Measurements from ENCODE around the gene NAA40. TPM values are rescaled to one million over a fixed set of nuclear protein-coding genes. Genes with fewer than 3 reads are reported as not detected.
A peak's percentile ranks its signal among the peaks of the same experiment; 100 is the strongest.

NAA40 gene
- total and polyA plus RNA-seq, 2 experiments from 2014 or later: 10.1 to 24.6 TPM

DNA sequence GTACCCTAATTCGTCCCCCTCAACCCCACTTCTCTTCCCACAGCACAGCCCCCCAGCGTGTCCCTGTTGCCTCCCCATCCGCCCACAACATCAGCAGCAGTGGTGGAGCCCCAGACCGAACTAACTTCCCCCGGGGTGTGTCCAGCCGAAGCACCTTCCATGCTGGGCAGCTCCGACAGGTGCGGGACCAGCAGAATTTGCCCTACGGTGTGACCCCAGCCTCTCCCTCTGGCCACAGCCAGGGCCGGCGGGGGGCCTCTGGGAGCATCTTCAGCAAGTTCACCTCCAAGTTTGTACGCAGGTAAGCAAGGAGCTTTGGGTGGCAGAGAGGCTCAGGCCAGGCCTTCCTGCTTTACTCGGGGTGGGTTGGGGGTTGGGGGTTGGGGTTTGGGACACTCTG is 34.1 kb upstream of the NAA40 start:
- H3K4me1 Mint-ChIP-seq: peaks cover 44% of the 10 kb centered on the region
- H3K4me2 ChIP-seq: no peak overlapping the region
- H3K36me3 Mint-ChIP-seq (ENCODE audit: low read depth): peaks cover 56% of the 10 kb centered on the region
- H3K4me1 ChIP-seq (ENCODE audit: insufficient read depth): peaks cover 38% of the 10 kb centered on the region
- TF ChIP-seq EZH2 (IDR thresholded peaks at IDR 0.05; ENCODE audit: low read depth, unreplicated experiment): no peak
- no peak for TF ChIP-seq ZNF331 (CRISPR knock-in tag; IDR thresholded peaks at IDR 0.05; ENCODE audit: low read depth)
- TF ChIP-seq NANOG (IDR thresholded peaks at IDR 0.05; ENCODE audit: borderline replicate concordance): no peak
- TF ChIP-seq POLR2AphosphoS5 (IDR thresholded peaks at IDR 0.05; ENCODE audit: low read depth): no peak
- TF ChIP-seq, protein P1, sequence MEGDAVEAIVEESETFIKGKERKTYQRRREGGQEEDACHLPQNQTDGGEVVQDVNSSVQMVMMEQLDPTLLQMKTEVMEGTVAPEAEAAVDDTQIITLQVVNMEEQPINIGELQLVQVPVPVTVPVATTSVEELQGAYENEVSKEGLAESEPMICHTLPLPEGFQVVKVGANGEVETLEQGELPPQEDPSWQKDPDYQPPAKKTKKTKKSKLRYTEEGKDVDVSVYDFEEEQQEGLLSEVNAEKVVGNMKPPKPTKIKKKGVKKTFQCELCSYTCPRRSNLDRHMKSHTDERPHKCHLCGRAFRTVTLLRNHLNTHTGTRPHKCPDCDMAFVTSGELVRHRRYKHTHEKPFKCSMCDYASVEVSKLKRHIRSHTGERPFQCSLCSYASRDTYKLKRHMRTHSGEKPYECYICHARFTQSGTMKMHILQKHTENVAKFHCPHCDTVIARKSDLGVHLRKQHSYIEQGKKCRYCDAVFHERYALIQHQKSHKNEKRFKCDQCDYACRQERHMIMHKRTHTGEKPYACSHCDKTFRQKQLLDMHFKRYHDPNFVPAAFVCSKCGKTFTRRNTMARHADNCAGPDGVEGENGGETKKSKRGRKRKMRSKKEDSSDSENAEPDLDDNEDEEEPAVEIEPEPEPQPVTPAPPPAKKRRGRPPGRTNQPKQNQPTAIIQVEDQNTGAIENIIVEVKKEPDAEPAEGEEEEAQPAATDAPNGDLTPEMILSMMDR (conservative IDR thresholded peaks at IDR 0.05; ENCODE audit: low read depth in 2 of 2): no peak
- TF ChIP-seq ZNF114 (CRISPR knock-in tag; IDR thresholded peaks at IDR 0.05): no peak
- TF ChIP-seq, protein P2, sequence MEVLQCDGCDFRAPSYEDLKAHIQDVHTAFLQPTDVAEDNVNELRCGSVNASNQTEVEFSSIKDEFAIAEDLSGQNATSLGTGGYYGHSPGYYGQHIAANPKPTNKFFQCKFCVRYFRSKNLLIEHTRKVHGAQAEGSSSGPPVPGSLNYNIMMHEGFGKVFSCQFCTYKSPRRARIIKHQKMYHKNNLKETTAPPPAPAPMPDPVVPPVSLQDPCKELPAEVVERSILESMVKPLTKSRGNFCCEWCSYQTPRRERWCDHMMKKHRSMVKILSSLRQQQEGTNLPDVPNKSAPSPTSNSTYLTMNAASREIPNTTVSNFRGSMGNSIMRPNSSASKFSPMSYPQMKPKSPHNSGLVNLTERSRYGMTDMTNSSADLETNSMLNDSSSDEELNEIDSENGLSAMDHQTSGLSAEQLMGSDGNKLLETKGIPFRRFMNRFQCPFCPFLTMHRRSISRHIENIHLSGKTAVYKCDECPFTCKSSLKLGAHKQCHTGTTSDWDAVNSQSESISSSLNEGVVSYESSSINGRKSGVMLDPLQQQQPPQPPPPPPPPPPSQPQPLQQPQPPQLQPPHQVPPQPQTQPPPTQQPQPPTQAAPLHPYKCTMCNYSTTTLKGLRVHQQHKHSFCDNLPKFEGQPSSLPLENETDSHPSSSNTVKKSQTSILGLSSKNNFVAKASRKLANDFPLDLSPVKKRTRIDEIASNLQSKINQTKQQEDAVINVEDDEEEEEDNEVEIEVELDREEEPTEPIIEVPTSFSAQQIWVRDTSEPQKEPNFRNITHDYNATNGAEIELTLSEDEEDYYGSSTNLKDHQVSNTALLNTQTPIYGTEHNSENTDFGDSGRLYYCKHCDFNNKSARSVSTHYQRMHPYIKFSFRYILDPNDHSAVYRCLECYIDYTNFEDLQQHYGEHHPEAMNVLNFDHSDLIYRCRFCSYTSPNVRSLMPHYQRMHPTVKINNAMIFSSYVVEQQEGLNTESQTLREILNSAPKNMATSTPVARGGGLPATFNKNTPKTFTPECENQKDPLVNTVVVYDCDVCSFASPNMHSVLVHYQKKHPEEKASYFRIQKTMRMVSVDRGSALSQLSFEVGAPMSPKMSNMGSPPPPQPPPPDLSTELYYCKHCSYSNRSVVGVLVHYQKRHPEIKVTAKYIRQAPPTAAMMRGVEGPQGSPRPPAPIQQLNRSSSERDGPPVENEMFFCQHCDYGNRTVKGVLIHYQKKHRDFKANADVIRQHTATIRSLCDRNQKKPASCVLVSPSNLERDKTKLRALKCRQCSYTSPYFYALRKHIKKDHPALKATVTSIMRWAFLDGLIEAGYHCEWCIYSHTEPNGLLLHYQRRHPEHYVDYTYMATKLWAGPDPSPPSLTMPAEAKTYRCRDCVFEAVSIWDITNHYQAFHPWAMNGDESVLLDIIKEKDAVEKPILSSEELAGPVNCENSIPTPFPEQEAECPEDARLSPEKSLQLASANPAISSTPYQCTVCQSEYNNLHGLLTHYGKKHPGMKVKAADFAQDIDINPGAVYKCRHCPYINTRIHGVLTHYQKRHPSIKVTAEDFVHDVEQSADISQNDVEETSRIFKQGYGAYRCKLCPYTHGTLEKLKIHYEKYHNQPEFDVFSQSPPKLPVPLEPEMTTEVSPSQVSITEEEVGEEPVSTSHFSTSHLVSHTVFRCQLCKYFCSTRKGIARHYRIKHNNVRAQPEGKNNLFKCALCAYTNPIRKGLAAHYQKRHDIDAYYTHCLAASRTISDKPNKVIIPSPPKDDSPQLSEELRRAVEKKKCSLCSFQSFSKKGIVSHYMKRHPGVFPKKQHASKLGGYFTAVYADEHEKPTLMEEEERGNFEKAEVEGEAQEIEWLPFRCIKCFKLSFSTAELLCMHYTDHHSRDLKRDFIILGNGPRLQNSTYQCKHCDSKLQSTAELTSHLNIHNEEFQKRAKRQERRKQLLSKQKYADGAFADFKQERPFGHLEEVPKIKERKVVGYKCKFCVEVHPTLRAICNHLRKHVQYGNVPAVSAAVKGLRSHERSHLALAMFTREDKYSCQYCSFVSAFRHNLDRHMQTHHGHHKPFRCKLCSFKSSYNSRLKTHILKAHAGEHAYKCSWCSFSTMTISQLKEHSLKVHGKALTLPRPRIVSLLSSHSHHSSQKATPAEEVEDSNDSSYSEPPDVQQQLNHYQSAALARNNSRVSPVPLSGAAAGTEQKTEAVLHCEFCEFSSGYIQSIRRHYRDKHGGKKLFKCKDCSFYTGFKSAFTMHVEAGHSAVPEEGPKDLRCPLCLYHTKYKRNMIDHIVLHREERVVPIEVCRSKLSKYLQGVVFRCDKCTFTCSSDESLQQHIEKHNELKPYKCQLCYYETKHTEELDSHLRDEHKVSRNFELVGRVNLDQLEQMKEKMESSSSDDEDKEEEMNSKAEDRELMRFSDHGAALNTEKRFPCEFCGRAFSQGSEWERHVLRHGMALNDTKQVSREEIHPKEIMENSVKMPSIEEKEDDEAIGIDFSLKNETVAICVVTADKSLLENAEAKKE (CRISPR knock-in tag; IDR thresholded peaks at IDR 0.05): no peak
- no peak for TF ChIP-seq STAT1 (IDR thresholded peaks at IDR 0.05; ENCODE audit: unreplicated experiment)
- no peak for TF ChIP-seq JUNB (IDR thresholded peaks at IDR 0.05; ENCODE audit: unreplicated experiment)
- TF ChIP-seq, protein P3, sequence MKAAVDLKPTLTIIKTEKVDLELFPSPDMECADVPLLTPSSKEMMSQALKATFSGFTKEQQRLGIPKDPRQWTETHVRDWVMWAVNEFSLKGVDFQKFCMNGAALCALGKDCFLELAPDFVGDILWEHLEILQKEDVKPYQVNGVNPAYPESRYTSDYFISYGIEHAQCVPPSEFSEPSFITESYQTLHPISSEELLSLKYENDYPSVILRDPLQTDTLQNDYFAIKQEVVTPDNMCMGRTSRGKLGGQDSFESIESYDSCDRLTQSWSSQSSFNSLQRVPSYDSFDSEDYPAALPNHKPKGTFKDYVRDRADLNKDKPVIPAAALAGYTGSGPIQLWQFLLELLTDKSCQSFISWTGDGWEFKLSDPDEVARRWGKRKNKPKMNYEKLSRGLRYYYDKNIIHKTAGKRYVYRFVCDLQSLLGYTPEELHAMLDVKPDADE (IDR thresholded peaks at IDR 0.05): no peak
- no peak for TF ChIP-seq EZH2phosphoT487 (IDR thresholded peaks at IDR 0.05; ENCODE audit: unreplicated experiment)
- no peak overlapping the region for H3K4me3 ChIP-seq
- H3K27ac ChIP-seq (ENCODE audit: low read depth): no peak overlapping the region
- H3K9me2 ChIP-seq (ENCODE audit: insufficient read depth): no peaks in the 10 kb centered on the region
- no peaks in the 10 kb centered on the region for H3K79me2 ChIP-seq (replicated peaks; ENCODE audit: insufficient read depth)
- H3K27me3 Mint-ChIP-seq (ENCODE audit: insufficient read depth, low read depth, poor library complexity): peaks cover 15% of the 10 kb centered on the region
- H3K4me3 Mint-ChIP-seq: no peak overlapping the region
- H2AFZ ChIP-seq: no peak overlapping the region
- no peaks in the 10 kb centered on the region for H3K27me3 ChIP-seq (ENCODE audit: insufficient read depth)
- DNase-seq (ENCODE audit: low spot score): no peak
- H3K36me3 ChIP-seq (ENCODE audit: insufficient read depth): peaks cover 8% of the 10 kb centered on the region; the same call in 1 of the 2 replicates
- no peaks in the 10 kb centered on the region; the same call in 1 of the 2 replicates for H4K20me1 ChIP-seq (replicated peaks; ENCODE audit: insufficient read depth)
- H3F3A ChIP-seq (replicated peaks; ENCODE audit: low read depth): peaks cover 29% of the 10 kb centered on the region; the same call in 1 of the 2 replicates
- H3K27ac Mint-ChIP-seq: peak overlapping the region; percentile 74; the same call in 1 of the 2 replicates
- no peaks in the 10 kb centered on the region for H3K9me3 Mint-ChIP-seq
- no peak for ATAC-seq

Measured in GM23338 (cell line).